SK-N-DZ (cell line): ENCODE data around the gene GABRG3.

ENCODE experiments used
- DNase-seq: peaks from one replicate; pipeline ENCODE4 v3.0.0-alpha.2; 2015; ENCODE audit warnings: low spot score

Gene GABRG3

GRCh38 chr15:27458345-27459084 lies 487.5 kb downstream of the GABRG3 start:
- no peak for DNase-seq

GRCh38 chr15:27459836-27460235 lies 488.9 kb downstream of the GABRG3 start:
- no peak for DNase-seq

GRCh38 chr15:27461181-27461580 lies 490.2 kb downstream of the GABRG3 start:
- no peak for DNase-seq

GRCh38 chr15:27463525-27464088 lies 492.6 kb downstream of the GABRG3 start:
- DNase-seq: no peak

- DNase-seq: no peak
These were observed 494.1 kb downstream of the GABRG3 start for GRCh38 chr15:27464941-27465612.

GRCh38 chr15:27466758-27467157 lies 495.8 kb downstream of the GABRG3 start:
- DNase-seq: no peak

- no peak for DNase-seq
These were observed 497.2 kb downstream of the GABRG3 start for GRCh38 chr15:27468151-27468591.

GRCh38 chr15:27473845-27474244 lies 502.9 kb downstream of the GABRG3 start:
- no peak for DNase-seq

GRCh38 chr15:27475395-27475794 lies 504.4 kb downstream of the GABRG3 start:
- DNase-seq: no peak

- DNase-seq: no peak
These were observed 508.5 kb downstream of the GABRG3 start for GRCh38 chr15:27479296-27480140.

- no peak for DNase-seq
These were observed 509.2 kb downstream of the GABRG3 start for GRCh38 chr15:27480141-27480530.

- no peak for DNase-seq
These were observed 509.7 kb downstream of the GABRG3 start for GRCh38 chr15:27480642-27481041.

- no peak for DNase-seq
These were observed 510.8 kb downstream of the GABRG3 start for GRCh38 chr15:27481768-27482167.

GRCh38 chr15:27482287-27482686 lies 511.3 kb downstream of the GABRG3 start:
- no peak for DNase-seq

GRCh38 chr15:27483124-27483523 lies 512.1 kb downstream of the GABRG3 start:
- no peak for DNase-seq

- no peak for DNase-seq
These were observed 514.3 kb downstream of the GABRG3 start for GRCh38 chr15:27485265-27485664.

GRCh38 chr15:27486051-27486450 lies 515.1 kb downstream of the GABRG3 start:
- no peak for DNase-seq

- DNase-seq: no peak
These were observed 516.0 kb downstream of the GABRG3 start for GRCh38 chr15:27486683-27487647.

- DNase-seq: no peak
These were observed 516.9 kb downstream of the GABRG3 start for GRCh38 chr15:27487846-27488245.

- no peak for DNase-seq
These were observed 520.0 kb downstream of the GABRG3 start for GRCh38 chr15:27490867-27491595.
